ENCODE data around the gene USPL1.
"Not testable (repeated sequence)": the region's sequence is repeated elsewhere in the genome, so short reads cannot be mapped to it uniquely, and the experiment has no call there.

USPL1 gene

DNA sequence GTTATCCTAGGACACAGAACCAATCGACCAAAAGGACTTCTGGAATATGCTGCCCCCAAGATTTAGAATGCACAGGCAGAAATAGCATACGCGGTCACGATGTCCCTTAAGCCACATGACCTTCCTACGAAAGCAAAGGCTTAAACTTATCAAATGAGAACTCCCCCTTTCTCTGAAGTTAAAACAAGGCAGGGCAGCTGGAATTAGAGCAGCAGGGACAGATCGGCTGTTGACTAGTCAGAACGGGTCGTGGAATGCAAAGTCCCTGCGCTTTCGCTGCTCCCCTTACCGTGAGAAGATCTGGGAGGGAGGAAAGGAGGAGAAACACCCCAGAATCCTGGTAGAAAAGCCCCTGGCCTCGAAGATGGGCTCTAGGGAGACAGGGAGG is 799 bp upstream of the USPL1 start:
- peak; percentile 82 for DNase-seq

DNA sequence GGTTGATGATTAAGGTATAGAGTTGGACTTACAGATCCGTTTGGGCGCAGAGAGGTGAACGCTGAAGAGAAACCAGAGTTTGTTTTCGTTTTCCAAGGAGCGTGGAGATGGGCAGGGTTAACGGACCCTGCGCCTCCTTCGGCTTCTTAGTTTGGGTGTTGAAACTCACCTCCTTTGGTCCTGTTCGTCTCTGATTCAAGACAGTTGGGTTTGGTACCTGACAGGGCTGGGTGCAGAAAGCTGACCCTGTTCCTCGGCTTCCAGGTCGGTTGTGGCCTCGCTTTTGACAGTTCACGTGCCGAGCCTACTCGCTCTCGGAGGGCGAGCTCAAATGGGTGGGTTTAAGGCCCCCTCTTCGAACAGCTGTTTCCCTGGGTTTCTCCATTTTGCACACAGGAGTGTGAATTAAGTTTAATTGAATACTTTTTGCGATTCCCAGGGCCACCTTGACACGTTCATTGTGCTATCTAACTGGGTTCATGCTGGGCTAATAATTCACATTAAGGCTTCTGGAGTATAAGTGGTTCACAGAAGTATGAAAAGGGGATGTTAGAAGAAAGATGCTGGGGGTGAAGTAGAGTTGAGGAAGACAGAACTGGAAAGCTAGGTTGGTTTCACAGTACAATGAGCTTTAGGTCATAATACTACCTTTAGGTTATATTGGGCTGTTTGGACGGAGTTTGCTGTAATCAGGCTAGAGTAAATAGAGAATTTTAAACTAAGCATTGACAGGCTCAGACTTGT is 638 bp downstream of the USPL1 start:
- no peak for DNase-seq

DNA sequence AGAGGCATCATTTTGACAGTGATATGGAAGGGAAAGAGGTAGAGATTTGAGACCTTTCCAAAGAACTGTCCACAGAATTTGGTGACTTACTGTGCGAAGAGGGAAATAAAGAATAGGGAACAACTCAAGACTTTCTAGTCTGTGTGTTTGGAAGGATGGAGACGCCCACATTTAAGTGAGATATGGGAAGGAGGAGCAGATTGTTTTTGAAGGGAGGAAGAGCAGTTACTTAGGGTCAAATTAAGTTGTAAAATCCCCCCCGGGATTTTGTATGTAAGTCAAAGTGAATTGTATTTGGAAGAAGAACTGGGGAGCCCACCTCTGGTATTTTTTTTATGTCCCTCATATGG is 1.2 kb downstream of the USPL1 start:
- DNase-seq: no peak

DNA sequence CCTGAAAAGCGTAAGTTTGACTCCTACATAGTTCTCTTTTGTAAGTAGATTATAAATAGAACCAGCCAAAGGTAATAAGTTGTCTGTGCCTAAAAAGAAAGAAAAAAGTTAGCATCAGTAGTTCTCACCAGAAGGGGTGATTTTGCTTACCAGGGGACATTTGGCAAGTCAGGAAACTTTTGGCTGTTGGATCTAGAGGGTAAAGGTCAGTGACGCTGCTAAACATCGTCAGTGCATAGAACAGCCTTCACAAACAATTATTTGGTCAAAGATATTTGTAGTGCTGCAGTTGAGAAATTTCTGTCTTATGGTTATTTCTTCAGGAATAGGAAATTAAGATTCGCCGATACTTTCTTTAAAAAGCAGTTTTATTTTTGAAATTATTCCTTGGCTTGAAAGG is 2.0 kb downstream of the USPL1 start:
- no peak for DNase-seq

DNA sequence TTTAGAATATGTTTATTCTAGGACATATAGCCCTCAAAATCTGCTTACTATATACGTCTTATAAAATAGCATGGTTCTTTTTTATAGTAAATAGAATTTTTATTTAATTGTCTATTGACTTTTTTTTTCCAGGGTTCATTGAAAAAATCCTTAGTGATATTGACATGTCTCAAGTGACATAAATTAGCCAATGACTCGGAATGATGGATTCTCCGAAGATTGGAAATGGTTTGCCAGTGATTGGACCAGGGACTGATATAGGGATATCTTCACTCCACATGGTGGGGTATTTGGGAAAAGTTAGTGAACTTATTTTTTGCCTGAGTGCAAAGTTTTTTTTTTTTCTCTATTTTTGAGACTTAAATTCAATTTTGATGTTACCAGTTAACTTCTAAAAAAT is 3.2 kb downstream of the USPL1 start:
- DNase-seq: no peak

DNA sequence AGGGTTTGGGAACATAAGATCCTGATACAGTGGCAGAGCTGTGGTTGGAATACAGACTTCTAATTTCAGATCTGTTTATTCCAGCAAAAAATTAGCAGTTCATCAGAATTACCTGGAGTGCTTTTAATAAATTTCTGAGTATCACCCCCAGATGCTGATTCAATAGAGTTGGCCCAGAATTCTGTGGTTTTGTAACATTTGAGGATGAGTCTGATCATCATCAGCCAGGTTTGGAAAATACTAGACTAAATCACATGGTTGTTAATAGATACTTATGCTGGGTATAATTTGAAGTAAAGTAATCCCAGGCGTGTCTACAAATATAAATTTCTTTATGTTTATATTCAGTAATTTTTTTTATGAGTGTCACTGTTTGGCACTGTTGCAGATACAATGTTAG is 4.8 kb downstream of the USPL1 start:
- no peak for DNase-seq

DNA sequence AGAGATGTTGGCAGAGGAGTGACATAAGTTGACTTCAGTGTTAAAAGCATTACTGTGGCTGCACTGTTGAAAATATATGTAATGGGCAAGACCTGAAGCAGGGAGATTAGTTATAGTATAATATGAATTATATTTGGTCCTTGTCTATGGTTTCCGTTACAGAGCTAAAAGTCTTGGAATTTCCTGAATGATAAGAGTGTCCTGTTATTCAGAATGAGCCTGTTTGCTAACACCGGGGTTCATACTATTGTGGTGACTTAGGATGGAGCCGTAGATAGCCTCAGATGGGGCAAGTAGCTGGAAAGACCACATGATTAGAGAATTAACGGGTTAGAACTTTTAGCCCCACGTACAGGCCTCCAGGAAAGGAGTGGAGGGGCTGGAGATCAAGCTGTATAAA is 5.7 kb downstream of the USPL1 start:
- no peak for DNase-seq

DNA sequence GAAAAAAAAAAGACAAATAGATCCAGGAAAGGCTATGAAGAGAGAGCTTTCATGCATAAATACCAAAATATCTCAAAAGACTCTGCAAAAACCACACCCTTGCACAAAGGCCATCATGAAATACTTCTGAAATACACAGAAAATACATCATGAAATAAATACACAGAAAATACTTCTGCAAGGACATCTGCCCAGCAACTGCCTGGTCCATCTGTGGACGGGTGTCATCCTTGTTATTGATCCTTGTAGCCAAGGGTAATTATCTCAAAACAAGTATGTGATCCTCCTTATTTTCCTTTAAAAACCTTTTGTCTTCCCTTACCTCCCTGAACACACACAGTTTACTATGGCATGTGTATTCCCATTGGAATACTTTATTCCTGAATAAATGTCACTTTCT is 6.9 kb downstream of the USPL1 start:
- DNase-seq: no peak

DNA sequence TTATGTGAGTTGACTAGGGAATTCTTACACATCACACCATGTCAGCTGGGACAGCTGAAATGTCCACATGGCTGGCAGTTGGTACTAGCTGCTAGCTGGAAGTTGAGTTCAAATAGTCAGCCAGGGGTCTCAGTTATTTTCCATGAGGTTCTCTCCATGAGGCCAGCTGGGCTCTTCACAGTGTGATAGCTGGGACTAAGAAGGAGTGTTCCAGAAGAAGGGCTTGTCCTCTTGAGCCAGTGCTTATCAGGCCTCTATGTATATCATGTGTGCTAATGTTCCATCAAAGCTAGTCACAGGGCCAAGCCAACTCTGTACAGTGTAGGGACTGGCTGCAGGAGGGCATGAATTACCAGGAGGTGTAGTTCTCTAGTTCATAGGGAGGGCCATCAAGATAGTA is 11.8 kb downstream of the USPL1 start:
- DNase-seq: no peak

DNA sequence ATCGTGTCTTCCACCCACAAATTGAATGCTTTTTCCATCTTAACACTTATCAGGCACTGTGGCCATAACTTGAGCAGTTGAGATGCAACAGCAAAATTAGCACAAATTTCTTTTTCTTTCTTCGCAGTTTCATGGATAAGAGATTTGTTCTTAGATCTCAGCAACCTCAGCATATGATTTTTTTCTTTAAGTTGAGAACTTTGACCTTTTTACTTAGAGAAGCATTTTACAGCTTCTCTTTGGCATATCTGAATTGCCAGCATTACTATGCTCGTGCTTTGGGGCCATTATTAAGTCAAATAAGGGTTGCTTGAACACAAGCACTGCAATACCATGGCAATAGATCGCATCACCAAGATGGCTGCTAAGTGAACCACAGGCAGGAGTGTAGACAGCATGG is 16.1 kb downstream of the USPL1 start:
- no peak for DNase-seq

DNA sequence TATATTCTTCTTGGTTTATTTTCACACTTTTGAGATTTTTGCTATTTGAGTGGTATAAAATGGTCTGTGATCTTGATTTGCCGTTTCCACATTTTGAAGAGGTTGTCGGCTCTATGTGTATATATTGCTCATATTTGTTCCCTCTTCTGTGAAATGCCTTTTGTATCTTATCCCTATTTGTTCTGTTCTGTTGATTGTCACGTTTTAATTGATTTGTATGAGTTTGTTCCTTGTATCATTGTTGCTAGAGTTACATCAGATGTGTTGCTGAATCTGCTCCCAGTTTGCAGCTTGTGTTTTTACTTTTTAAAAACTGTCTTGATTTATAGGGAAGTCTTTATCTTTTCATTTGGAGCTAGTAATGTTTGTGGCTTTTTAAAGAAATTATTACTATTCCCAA is 17.1 kb downstream of the USPL1 start:
- DNase-seq: no peak

DNA sequence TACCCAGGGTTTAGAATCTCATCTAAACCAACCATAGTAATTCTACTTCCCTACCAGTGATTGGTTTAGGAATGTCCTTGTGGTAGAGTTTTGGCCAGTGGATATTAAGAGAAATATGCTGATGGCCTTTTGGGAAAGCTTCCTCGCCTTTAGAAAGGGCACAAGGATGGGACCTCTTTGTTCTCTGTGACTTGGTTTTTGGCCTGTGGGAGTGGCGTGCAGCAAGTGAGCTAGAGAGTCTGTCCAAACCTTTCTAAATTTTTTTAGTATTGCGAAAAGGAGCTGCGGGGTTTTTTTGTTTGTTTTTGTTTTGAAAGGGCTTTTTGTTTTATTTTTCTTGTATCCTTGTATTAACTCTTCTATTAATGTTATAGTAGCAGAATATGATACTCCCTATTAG is 20.6 kb downstream of the USPL1 start:
- DNase-seq: no peak

DNA sequence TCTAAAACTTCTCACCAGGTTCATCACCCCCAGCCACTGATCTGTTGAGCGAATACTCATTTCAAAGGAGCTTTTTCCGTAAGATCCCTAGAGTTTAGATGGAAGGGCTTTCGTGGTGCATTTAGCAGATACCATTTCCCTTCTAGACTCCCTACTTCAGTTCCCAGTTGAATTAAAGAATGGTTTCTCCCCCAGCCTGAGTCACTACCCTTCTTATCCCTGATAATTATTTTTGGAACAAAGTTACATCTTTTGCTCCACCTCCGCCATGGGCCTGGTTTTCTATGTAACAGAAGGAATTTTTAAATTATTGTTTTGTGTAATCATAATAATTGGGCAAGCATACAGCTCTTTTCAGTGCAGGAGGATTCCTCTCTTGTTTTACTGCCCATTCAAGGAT is 22.0 kb downstream of the USPL1 start:
- no peak for DNase-seq

DNA sequence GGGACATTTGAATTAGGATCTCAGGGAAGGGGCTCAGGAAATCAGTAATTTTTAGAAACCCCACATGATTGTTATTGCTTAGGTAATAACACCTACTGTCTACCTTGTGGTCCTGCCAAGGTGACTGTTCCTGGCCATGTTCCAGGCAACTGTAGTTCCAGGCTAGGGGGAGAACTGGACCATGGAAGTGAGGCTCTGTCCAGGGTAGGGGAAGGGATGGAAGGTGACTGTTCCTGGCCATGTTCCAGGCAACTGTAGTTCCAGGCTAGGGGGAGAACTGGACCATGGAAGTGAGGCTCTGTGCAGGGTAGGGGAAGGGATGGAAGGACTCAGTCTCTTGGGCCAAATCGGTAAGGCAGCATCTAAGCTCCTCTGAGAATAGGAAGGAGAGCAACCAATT is 23.5 kb downstream of the USPL1 start:
- not testable (repeated sequence) for DNase-seq

DNA sequence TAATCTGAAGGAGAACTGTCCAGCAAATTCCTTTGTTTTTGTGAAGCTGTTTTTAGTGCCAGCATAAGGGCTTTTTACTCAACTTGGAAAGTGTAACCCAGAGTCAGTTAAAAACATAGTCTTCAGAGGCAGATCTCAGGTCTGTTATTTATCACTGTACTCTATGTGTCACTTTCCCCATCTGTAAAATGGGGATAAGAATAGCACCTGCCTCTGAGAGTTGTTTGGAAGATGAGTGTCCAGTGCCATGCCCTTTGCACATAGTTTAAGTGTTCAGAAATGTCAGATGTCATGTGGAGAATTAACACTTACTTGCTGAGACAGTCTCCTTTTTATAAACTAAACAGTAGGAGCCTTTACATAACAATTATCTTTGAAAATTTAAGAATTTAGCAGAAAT is 27.9 kb downstream of the USPL1 start:
- no peak for DNase-seq

DNA sequence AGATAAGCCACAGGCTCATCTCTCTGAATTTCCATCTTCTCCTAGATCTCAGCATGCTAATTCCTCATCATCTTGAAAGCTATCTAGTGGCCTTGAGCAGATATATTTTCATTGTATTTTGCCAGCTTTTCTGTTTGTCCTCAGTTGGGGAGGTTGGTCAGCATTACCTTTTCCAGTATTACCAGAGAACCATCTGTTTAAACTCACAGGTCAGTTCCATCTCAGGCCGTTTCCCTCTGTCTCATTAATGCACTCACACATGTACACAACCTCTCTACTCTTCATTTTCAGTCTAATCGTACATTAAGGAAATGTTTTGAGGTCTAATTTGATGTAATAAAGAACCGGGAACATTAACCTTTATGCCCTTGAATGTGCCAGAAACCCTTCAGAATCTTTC is 29.7 kb downstream of the USPL1 start:
- DNase-seq: no peak

DNA sequence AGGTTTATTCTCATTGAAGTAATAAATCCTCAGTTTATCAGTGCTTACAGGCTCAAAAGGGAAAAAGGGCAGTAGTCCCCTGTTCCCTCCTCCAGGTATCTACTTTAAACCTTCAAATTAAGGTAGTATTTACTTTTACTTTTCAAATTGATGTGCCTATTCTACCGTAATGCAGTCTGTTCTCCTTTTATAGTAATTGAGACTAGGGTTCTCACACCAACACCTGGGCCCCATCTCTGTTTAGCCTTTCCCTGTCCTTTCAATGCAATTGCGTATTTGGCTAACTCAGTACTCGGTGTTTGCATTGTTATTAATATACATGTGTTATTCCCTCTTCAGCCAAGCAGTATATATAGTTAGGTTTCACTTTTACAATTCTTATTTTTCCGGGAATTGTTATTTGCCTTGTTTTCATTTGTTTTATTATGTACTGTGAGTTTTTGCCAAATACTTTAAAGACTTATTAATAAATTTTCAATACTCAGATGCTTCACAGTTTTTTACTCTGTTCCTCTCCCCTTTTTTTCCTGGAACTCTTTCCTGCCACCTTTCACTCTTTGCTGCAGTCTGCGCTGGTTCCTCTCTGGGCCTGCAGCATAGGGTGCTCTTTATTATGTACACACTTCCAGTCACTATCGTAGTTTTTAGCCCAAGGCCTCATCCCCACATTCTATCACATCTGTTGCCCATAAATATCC is 30.3 kb downstream of the USPL1 start:
- DNase-seq: no peak

DNA sequence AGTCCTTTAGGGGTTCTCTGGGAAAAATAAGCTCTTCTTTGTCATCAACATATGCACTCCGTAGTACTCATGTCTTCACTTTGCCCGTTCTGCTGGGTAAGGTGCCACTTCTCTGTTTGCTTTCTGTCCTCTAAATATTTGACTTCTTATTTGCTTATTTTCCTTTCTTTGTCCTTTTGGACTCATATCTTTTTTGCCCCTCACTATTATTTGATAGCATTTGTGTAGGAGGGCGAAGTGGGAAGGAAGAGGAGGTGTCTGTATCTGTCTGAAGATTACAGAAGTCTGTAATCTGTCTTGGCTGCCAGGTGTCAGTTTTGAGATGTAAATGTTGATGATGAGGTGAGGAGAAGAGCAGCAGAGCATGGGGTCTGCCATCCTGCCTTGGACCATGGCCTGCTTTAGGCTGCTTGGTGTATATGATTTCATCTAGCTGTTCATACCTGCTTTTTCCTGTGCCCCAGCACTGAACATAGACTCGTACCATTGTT is 30.8 kb downstream of the USPL1 start:
- DNase-seq: no peak

DNA sequence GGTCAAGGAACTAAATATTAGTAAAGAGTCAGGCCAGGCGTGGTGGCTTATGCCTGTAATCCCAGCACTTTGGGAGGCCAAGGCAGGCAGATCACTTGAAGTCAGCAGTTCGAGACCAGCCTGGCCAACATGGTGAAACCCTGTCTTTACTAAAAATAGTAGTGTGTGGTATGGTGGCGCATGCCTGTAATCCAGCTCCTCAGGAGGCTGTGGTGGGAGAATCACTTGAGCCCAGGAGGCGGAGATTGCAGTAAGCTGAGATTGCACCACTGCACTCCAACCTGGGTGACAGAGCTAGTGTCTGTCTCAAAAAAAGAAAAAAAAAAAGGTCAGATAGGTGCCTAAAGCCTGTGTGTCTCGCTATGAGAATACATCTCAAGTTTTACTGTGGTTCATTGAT is 33.9 kb downstream of the USPL1 start:
- DNase-seq: not testable (repeated sequence)

DNA sequence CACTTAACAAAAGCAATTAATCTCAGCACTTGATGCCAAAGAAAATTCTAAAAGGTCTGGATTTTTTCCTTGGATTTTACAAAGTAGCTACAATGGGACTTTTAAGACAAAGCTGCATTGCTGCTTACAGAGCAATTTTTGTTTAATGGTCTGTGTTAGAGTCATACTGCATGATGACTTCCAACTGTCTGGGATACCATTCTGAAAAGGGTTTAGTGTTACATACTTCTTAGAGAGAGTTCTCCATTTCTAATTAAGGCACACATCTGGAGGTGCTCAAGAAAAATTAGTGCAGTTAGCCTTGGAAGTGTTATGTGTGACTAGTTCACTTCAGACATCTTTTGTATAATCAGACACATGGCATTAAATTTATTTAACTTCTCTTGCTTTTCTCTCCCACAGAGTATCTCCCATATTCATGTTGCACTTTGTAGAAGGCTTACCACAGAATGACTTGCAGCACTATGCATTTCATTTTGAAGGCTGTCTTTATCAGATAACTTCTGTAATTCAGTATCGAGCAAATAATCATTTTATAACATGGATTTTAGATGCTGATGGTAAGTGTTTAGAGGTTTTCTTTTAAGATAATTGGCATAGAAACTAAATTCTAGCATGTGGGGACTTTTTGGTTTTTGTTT is 35.1 kb downstream of the USPL1 start:
- DNase-seq: no peak

DNA sequence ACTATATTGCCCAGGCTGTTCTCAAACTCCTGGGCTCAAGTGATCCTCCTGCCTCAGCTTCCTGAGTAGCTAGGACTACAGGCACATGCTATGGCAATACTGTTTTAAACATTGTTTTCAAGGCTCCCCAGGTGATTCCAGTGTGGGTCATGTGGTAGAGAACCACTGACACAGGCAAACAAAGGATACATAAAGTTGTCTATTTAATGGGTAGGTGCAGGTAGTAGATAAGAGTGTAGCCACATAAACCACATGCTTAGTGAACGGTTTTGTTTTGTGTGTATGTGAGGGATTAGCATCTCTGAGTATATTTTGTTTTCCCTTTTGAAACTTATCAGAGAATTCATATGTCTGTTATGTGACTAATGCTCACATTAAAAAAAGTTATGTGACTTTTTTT is 36.7 kb downstream of the USPL1 start:
- peak; percentile 53 for DNase-seq

DNA sequence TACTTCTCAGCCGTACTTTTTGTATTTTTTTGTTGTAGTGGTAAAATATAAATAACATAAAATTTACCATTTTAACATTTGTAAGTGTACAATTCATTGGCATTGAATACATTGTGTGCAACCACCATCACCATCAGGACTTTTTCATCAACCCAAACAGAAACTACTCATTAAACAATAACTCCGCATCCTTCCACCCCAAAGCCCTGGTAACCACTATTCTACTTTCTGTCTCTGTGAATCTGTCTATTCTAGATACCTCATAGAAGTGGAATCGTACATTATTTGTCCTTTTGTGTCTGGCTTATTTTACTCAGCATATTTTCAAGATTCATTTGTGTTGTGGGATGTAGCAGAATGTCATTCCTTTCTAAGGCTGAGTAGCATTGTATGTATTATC is 38.5 kb downstream of the USPL1 start:
- DNase-seq: no peak

DNA sequence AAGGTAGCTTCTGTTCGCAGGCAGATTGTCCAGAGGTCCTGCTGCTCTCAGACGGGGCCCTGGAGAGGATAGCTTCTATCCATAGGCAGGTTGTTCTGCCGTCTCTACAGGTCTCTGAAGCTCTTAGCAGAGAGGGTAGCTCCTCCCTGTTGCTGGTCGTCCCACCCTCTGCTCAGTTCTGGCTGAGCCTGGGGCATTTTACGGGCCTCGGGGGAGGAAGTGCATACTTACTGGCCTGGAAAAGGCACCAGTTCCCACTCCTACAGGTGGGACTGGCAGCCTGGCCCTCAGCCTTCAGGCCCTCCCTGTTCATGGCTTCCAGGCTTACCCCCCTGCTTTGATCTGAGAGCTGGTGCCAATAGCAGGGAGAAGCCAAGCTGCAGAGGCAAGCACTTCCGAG is 42.3 kb downstream of the USPL1 start:
- no peak for DNase-seq

DNA sequence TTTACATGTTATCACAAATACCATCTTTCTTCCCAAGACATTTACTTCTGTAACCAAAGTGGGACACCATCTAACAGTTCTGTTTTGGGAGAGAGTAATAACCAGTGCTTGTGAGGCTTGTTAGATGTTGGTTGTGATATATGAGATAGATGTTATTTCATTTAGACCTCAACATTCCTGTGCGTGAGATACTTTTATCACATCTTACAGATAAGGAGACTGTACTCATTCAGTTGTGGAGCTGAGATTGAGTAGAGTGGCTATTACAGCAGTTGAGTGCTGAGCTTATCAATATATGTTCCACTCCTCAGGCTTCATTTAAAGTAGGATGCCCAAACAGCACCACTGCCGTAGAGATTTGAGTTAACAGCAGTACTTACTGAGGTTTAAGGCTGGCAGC is 43.1 kb downstream of the USPL1 start:
- DNase-seq: no peak

All from CD4-positive, alpha-beta T cell treated with Interleukin-21 for 1 hour (primary cell).